HEK293T (cell line): ENCODE results near the gene SPRYD3.

Experiments
- ARNT ChIP-seq: fragments of 450-650 bp; IDR thresholded peaks from 2 replicates; pipeline ENCODE4 v1.6.1; 2017; ENCODE audit warnings: mild to moderate bottlenecking
- BHLHE40 ChIP-seq: fragments of 450-650 bp; IDR thresholded peaks from 2 replicates; pipeline ENCODE4 v1.6.1; 2016; ENCODE audit warnings: mild to moderate bottlenecking, moderate library complexity, borderline replicate concordance
- ELF4 ChIP-seq: fragments of 450-650 bp; IDR thresholded peaks from 2 replicates; pipeline ENCODE4 v1.6.1; 2017; ENCODE audit warnings: antibody characterized with exemption
- FOXA1 ChIP-seq: fragments of 450-650 bp; IDR thresholded peaks from 2 replicates; pipeline ENCODE4 v1.6.1; 2016; ENCODE audit warnings: mild to moderate bottlenecking
- FOXM1 ChIP-seq: fragments of 450-650 bp; IDR thresholded peaks from 2 replicates; pipeline ENCODE4 v1.6.1; 2017; ENCODE audit warnings: mild to moderate bottlenecking, borderline replicate concordance
- HDGF ChIP-seq: fragments of 450-650 bp; IDR thresholded peaks from 2 replicates; pipeline ENCODE4 v1.6.1; 2017; ENCODE audit warnings: antibody characterized with exemption, borderline replicate concordance
- L3MBTL2 ChIP-seq: fragments of 450-650 bp; conservative IDR thresholded peaks from 2 replicates; pipeline ENCODE4 v1.6.1; 2016; ENCODE audit warnings: mild to moderate bottlenecking
- NFRKB ChIP-seq: fragments of 450-650 bp; IDR thresholded peaks from 2 replicates; pipeline ENCODE4 v1.6.1; 2016; ENCODE audit warnings: mild to moderate bottlenecking, moderate library complexity
- SP1 ChIP-seq: fragments of 450-650 bp; IDR thresholded peaks from 2 replicates; pipeline ENCODE4 v1.6.1; 2017
- SUZ12 ChIP-seq: fragments of 450-650 bp; IDR thresholded peaks from 2 replicates; pipeline ENCODE4 v1.6.1; 2016; ENCODE audit warnings: mild to moderate bottlenecking
- ZNF384 ChIP-seq: fragments of 450-650 bp; IDR thresholded peaks from 2 replicates; pipeline ENCODE4 v1.6.1; 2016
- TF ChIP-seq, protein P1 (sequence below): fragments of 450-650 bp; IDR thresholded peaks from 2 replicates; pipeline ENCODE4 v1.6.1; 2016

DNA sequence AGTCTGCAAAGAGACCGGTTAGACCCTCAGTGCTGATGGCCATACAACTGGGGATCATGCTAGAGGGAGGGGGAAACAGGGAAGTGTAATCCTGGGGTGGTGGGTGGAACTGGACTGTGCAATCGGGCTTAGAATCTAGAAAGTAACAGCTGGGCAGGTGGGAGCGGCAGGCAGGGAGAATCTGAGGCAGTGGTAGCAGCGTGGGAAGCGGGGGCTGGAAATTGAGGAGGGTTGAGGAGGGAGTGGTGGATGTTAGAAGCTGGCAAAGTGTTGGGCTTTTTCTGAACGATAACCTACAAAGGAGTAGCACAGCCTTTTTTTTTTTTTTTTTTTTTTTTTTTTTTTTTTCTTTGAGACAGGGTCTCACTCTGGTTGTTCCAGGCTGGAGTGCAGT lies 15.2 kb upstream of the SPRYD3 start:
- TF ChIP-seq SUZ12 (no peak), SP1 (no peak), HDGF (no peak), FOXM1 (no peak), L3MBTL2 (no peak), NFRKB (no peak), BHLHE40 (no peak), ZNF384 (no peak; the same call in 1 of the 2 replicates), ARNT (no peak), FOXA1 (no peak), ELF4 (no peak)
- TF ChIP-seq, protein P1, sequence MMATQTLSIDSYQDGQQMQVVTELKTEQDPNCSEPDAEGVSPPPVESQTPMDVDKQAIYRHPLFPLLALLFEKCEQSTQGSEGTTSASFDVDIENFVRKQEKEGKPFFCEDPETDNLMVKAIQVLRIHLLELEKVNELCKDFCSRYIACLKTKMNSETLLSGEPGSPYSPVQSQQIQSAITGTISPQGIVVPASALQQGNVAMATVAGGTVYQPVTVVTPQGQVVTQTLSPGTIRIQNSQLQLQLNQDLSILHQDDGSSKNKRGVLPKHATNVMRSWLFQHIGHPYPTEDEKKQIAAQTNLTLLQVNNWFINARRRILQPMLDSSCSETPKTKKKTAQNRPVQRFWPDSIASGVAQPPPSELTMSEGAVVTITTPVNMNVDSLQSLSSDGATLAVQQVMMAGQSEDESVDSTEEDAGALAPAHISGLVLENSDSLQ: no peak
